Ramos (cell line): ENCODE results near the gene BPIFB6.

Source experiments
- in situ Hi-C: fragments of 300-500 bp; cut with MboI; formaldehyde crosslinking; loops from one replicate; pipeline ENCODE4 v1.14.3; 2022; ENCODE audit warnings: low sequenced_read_pairs; ENCODE audit not compliant: unreplicated experiment

Gene BPIFB6

DNA sequence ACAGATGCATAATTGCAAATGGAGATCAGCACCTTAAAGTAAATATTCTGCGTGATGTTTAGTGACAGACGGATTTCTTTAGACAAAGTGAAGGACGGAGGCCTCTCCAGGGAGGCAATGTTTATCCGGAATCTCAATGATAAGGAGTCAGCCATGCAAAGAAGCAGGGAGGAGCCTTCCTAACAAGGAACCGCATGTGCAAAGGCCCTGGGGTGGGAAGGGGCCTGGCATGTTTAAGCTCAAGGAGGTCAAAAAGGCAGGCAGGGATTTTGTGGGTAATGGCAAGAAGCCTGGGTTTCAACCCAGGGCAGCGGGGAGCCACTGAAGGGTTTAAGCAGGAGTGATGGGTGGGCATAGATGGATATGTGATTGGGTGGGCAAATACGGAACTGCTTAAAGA lies 22.9 kb downstream of the BPIFB6 start:
- in situ Hi-C loops, result no loop called here

DNA sequence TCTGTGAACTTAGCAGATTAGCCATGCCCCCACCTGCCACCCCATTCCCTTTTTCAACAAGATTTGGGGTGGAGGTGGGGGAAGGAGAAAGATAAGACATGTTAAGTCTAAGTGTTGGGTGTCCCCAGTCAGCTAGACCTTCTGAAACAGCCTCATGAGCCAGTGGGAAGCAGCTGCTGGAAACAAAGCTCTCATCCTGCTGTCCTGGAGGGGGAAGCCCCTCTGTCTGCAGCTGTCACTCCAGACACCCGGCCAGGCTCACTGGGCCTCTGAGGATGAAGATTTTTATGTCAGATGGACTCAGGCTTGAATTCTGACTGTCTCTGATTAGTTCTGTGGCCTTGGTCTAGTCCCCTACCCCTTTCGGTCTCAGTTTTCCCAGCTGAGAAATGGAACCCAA lies 23.3 kb downstream of the BPIFB6 start:
- in situ Hi-C loops, result no loop called here

DNA sequence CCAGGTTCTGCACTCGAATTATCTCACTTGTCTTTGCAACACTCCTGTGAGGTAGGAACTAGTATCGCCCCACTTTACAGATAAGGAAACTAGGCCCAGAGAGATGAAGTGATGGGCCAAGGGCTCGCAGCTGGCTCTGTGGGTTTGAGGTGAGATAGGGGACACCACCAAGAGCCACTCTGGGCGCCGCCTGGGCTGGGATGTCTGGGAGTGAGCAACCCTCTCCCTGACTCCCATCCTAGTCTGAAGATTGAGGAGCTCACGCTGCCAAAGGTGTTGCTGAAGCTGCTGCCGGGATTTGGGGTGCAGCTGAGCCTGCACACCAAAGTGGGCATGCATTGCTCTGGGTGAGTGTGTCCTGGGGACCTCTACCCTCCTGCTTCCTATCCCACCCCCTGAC lies 27.7 kb downstream of the BPIFB6 start:
- in situ Hi-C loops, result no loop called here

DNA sequence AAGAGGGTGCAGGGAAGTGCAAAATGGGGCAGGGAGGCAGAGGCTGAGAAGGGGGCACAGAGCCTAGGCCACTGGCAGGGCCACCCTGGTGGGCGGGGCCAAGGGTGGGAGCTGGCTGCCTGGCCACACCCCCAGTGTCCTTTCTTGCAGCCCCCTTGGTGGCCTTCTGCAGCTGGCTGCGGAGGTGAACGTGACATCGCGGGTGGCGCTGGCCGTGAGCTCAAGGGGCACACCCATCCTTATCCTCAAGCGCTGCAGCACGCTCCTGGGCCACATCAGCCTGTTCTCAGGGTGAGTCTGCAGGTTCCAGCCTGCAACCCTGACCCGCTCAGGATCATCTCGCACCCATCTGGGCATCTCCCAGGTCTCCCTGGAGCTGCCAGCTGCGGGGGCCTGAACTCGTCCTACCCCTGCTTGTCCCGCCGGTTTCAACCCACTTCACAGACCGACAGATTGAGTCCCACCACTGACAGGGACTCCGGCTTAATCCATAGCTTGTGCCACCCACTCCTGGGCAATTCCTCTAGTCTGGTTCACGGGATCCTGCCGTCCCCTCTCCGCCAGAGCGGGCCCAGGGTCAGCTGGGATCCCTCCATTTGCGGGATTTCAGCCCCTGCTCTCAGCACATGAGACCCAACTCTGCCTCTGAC lies 28.4 kb downstream of the BPIFB6 start:
- in situ Hi-C loops, result no loop called here

DNA sequence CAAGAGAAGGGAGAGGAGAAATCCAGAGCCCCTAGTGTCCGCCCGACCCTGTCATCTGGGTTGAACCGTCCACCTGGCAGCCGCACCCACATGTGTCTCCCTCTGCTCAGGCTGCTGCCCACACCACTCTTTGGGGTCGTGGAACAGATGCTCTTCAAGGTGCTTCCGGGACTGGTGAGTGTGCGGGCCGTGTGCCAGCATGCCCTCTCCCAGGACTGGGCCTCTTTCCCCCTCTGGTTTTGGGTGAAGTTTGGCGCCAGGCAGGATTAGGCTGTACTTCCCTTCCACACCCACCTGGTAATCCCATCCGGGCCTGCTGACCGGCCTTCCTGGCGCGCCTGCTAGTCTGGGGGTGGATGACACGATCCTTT lies 30.2 kb downstream of the BPIFB6 start:
- in situ Hi-C loops, result no loop called here

DNA sequence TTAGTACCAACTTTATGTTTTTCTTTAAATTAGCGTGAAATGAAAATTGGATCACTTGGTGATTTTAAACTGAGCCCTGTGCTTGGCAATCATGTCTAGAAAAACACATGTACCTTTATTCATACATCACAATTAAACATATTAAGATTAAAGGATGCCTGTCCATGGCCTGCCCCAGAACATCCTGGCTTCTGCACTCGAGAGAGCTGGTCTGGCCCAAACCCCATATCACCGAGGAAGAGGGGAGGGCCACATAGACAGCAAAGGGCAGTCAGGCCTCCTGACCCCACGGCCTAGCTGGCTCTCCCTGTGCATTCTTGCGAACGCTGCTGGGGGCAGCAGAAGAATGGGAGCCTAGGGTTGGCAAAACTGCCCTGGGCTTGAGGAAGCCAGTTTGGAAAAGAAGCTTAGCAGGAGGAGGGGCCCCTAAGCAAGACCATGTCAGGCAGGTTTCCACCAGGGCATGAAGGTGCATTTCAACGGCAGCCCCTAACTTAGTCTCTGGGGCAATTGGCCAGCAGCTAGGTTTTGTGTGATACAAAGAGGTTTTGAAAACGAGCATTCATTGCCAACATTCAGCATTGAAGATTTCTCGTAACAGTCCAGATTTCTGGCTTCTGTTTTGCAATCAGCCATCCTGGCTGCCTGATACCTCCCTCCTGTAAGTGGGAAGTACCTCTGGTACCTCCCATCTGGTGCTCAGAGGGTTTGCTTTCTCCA lies 30.8 kb downstream of the BPIFB6 start:
- in situ Hi-C loops, result no loop called here

DNA sequence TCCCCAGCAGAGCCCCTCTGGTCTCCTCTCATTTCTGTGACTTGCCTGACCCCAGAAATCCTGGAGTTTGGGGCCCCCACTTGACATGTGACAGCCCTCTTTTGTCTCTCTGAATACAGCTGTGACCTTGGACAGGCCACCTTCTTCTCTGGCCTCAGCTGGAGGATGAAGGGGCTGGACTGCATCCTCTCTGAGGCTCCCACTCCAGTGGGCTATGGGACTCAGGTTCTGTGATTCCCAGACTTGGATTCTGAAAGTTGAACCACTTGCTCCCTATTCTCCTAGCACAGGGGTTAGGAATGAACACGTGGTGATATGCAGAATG lies 31.3 kb downstream of the BPIFB6 start:
- in situ Hi-C loops, result no loop called here

DNA sequence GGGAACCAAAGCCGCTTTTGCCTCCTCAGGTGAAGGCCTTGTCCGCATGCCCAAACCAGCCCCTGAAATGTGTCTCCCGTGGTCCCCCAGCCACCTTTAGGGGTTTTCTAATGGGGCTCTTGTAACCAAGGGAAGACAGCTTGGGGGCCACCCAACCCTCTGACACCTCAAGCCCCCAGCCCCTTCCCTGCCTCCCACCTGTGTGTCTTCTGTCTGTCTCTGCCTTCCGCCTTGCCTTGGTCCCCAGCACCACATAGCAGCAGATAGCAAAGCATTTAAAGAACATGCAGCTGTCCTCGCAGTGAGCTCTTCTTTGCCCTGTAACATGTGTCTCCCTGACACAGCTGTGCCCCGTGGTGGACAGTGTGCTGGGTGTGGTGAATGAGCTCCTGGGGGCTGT lies 31.8 kb downstream of the BPIFB6 start:
- in situ Hi-C loops, result no loop called here

DNA sequence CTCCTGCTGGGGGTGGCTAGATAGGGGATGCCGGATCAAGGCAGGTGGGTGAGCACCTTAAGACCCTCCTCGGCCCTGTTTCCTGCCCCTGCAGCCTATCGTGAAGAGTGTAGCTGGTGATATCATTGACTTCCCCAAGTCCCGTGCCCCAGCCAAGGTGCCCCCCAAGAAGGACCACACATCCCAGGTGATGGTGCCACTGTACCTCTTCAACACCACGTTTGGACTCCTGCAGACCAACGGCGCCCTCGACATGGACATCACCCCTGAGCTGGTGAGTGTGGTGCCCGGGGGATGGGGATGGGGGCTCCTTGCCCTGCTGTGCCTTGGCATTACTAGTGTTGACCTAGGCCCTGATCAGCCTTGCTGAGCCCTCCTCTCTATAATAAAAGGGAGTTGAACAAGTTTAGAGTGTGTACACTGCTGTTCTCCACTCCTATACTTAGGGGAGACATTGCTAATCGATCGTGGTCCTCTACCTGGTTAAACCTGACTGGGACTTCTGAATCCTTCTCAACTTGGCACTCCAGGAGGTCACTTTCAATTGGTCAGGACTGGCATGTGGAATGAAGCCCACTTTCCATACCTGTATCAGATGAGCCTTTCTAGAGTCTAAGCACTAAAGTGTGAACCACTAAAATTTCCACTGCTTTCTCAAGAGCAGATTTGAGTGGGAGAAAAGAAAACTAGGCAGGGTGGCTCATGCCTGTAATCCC lies 33.3 kb downstream of the BPIFB6 start:
- in situ Hi-C loops, result no loop called here

DNA sequence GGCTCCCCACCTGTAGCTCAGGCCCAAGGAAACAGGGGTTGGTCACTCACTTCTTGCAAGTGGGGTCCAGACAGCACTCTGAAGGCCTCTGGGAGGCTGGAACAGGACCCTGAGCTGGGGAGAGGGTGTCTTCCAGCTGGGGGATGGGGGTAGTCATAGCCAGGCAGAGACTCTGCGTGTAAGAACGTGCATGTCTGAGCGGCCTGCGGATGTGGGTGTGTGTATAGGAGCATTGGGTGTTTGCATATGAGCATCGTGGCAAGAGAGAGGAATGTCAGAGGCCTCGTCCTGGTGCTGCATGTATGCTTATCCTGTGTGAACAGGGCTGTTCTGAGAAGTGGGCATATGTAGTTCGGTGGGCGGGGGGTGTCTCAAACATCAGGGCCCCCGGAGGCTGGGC lies 34.3 kb downstream of the BPIFB6 start:
- in situ Hi-C loops, result no loop called here

DNA sequence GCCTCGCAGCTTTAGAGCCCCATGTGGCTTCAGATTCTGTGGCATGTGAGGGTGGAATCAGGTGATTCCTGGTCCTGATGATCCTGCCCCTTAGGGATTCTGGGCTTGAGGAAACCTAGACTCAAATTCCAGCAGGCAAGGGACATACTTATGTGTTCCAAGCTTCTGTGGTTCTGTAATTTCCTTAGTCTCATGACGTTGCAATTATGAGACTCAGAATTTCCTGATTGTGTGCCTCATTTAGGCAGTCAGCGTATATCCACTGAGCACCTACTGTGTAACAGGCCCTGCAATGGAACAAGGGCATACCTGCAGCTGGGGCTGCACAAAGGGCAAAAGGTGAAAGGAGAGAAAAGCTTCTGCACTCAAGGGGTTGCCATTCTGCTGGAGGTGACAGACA lies 36.4 kb downstream of the BPIFB6 start:
- in situ Hi-C loops, result no loop called here

DNA sequence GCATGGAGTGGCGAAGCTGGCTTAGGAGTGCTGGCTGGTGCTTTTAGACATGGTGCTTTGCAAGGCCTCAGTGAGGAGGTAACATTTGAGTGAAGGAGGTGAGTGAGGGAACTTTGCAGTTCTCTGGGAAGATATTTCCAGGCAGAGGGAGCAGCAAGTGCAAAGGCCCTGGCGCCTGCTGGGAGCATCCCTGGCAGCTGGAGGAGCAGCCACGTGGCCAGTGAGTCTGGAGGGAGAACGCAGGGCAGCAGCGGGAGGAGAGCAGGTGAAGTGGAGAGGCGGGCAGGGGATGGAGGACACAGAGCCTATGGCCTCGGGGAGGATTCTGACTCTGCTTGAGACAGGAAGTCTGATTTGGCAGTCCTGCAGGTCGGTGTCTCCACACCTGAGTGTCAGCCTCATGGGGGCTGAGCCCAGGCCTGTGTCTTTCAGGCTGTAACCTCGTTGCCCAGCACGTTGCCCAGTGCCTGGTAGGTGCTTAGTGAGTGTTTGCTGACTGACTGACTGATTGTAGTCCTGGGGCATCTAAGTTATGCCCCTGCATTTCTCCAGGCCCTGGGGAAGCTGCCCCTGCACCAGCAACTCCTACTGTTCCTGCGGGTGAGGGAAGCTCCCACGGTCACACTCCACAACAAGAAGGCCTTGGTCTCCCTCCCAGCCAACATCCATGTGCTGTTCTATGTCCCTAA lies 36.9 kb downstream of the BPIFB6 start:
- in situ Hi-C loops, result no loop called here

DNA sequence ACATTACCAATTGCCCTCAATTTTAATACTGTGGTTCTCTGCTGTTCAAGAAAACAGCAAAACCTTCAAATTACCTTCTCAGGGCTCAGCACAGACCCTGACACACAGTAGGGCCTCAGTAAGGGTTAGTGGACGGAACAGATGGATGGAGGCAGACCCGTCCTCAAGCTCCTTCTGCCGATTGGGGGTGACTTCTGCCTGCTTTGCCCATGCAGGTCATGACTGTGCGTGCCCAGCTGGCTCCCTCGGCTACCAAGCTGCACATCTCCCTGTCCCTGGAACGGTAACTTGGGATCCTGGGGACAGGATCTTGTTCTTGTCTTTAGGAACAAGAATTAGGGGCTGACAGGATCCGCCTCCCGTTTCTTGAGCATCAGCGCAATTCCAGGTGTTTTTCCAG lies 38.2 kb downstream of the BPIFB6 start:
- in situ Hi-C loops, result no loop called here

DNA sequence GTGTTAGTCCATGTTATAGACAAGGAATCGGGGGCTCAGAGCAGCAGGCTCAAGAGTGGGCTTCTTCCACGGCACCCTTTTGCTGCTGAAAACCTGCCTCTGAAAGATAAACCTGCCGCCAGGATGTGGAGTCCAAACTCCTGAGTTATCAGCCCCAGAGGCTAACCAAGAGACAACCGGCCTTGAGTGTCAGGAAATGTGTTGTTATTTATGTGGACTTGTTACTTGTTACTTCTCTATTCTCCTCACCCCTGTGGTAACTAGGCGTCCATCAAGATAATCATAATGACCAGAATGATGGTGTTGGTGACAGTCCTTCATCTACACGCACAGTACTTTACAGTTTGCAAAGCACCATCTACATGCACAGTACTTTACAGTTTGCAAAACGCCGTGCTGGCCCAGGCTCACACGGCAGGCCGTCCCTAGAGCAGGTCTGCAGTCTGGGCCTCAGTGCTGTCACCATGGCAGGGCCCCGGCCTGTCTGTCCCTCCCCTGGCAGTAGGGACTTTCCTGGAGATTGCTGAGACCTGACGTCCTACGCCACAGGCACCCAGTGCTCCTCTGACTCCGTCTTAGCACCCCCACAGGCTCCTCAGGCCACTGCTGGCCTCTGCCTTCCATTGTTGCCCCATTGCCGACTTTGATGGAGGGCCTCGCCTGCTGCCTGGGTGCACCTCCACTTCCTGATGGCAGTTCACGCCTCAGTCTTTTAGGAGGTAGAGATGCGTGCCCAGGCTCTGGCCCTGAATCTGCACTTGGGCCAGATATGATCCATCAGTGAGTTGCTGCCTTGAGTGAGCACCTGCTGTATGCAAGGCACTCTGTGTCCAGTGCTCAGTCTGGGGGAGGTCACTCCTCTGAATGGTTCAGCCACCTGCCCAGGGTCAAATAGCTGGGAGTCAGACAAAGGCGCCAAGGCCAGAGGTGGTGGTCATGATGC lies 38.9 kb downstream of the BPIFB6 start:
- in situ Hi-C loops, result no loop called here

DNA sequence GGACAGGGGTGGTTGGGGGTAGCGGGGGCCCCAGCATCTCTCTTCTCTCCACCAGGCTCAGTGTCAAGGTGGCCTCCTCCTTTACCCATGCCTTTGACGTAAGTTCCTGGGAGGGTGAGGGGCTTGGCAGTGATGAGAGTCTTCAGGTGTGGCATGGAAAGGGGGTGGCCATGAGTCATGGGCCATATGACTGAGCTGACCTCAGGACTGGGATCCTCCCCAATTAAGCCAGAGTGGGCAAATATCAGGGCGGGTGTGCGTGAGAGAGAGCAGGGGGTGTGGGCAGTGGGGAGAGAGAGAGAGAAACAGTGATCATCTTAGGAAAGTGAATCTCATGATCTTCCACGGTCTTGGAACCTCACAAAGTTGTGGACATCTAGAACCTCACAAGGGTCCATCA lies 39.8 kb downstream of the BPIFB6 start:
- in situ Hi-C loops, result no loop called here

DNA sequence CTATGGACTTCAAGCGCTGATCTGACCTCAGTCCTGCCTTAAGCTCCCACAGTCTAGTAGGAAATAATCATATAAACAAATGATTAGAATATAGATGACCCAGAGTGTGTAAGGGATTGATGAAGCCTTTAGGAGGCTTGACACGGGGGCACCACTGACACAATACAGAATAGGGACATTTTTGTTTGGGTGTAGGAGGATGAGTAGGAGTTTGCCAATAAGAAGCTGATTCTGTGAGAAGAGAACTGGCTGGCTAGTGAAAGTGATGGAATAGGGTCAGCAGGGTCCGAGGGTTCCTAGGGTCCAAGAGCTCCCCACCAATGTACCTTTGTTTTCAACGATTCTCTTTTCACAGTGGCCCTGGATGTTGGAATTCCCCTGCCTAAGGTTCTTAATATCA lies 40.9 kb downstream of the BPIFB6 start:
- in situ Hi-C loops, result no loop called here

DNA sequence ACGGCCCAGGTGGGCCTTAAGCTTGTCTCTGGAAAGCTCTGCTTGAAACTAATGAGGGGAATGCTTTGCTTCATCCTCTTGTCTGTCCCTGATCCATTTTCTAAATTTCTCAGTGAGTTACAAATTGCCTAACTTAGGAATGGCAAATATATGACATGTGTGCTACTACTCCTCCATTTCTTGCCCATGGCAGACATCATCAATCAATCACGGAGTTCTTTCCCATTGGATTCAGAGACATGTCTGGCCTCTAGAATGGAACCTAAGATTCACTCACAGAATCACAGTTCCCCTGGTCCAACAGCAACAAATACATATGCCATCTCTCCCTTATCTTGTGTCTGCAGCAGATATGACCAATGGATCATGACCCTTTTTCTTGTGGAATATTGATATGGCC lies 41.4 kb downstream of the BPIFB6 start:
- in situ Hi-C loops, result no loop called here

DNA sequence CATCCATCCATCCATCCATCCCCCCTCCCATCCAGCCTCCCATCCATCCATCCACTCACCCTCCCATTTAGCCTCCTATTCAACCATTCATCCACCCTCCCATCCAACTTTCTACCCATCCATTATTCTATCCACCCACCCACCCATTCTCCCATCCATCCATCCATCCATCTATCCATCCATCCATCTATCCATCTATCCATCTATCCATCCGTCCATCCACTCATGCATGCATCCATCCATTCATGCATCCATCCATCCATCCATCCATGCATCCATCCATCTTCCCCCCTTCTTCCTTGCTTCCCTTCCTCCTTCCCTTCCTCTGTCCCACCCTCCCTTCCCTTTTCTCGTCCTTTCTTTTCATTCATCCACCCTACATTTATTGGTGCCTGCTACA lies 43.2 kb downstream of the BPIFB6 start:
- in situ Hi-C loops, result no loop called here

DNA sequence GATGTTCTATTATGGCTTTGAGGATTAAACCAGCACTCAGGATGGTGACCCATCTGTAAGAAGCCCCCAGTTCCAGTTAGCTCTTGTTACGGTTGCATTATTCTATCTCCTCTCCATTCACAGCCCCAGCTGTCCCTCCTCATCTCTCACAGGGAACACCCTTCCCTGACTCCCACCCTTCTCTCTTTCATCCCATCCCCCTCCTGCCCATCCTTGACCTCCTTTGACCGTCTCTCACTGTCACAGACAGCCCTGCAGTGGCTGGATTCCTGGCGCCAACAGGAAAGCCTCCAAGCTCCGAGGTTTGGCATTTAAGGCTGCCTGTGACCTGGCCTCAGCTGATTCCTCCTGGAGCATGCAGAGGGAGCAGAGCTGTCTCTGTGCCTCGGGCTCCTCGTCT lies 43.8 kb downstream of the BPIFB6 start:
- in situ Hi-C loops, result no loop called here

DNA sequence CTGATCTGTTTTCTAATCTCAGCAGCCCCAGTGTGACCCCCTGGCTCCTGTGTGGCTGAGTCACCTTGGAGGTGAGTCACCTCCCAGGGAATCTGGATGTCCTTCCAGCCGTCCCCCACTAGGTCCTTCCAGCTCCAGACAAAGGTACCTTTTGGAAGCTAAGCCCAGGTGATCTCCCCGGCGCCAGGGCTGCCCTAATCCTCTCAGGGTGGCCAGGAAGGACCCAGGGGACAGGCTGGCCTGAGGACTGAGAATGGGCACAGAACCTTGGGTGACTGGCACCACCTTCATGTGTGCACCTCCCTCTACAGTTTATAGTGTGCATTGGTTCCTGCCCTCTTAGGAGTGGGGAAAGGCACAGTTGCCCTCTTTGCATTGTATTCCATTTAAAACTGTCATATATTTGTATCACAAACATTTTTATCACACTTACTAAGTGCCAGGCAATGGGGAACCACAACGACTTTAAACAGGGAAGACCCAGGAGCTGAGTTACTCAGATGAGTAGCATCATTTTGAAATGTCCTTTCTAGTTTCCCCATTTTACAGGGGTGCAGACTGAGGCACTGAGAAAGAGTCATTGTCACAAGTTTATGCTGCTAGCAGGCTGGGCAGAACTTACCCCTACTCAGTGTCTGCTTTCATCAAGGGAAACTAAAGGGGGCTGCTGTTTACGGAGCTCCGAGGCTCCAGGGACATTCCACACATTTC lies 45.4 kb downstream of the BPIFB6 start:
- in situ Hi-C loops, result no loop called here
